ENCODE data around the gene DCDC2.
A peak's percentile ranks its signal among the peaks of the same experiment; 100 is the strongest.
"Not testable (repeated sequence)": the region's sequence is repeated elsewhere in the genome, so short reads cannot be mapped to it uniquely, and the experiment has no call there.

DCDC2 gene

GRCh38 chr6:24223115-24223919 lies 134.5 kb downstream of the DCDC2 start:
- peaks cover 24% of the 10 kb centered on the region for H3K4me1 Mint-ChIP-seq
- no peaks in the 10 kb centered on the region for H3K9me3 Mint-ChIP-seq
- H3K4me3 Mint-ChIP-seq = no peak overlapping the region
- no peak for DNase-seq
- peaks cover 3% of the 10 kb centered on the region for H3K27me3 Mint-ChIP-seq (ENCODE audit: low read depth, poor library complexity)
- H3K27ac Mint-ChIP-seq = no peak overlapping the region
- H3K36me3 Mint-ChIP-seq (ENCODE audit: low read depth) = no peaks in the 10 kb centered on the region
- TF ChIP-seq CTCF (IDR thresholded peaks at IDR 0.05) = no peak

- Mint-ChIP-seq H3K4me1 (no peaks in the 10 kb centered on the region), H3K27ac (no peak overlapping the region), H3K4me3 (no peak overlapping the region), H3K27me3 (ENCODE audit: low read depth, poor library complexity) (peaks cover 3% of the 10 kb centered on the region), H3K9me3 (no peaks in the 10 kb centered on the region), H3K36me3 (ENCODE audit: low read depth) (no peaks in the 10 kb centered on the region)
- no peak for DNase-seq
- TF ChIP-seq CTCF (IDR thresholded peaks at IDR 0.05) = no peak
Observed at GRCh38 chr6:24219670-24220069, 138.2 kb downstream of the DCDC2 start.

- Mint-ChIP-seq H3K36me3 (ENCODE audit: low read depth) (no peaks in the 10 kb centered on the region), H3K4me1 (peaks cover 7% of the 10 kb centered on the region), H3K9me3 (no peaks in the 10 kb centered on the region), H3K27ac (no peak overlapping the region), H3K27me3 (ENCODE audit: low read depth, poor library complexity) (peaks cover 8% of the 10 kb centered on the region), H3K4me3 (no peak overlapping the region)
- no peak for DNase-seq
- TF ChIP-seq CTCF (IDR thresholded peaks at IDR 0.05) = no peak
Observed at GRCh38 chr6:24214984-24215383, 142.9 kb downstream of the DCDC2 start.

GRCh38 chr6:24207413-24207812 lies 150.4 kb downstream of the DCDC2 start:
- Mint-ChIP-seq H3K36me3 (ENCODE audit: low read depth) (no peaks in the 10 kb centered on the region), H3K9me3 (peaks cover 4% of the 10 kb centered on the region), H3K4me3 (no peak overlapping the region), H3K4me1 (peaks cover 21% of the 10 kb centered on the region), H3K27me3 (ENCODE audit: low read depth, poor library complexity) (peaks cover 16% of the 10 kb centered on the region), H3K27ac (no peak overlapping the region)
- TF ChIP-seq CTCF (IDR thresholded peaks at IDR 0.05) = no peak
- no peak for DNase-seq

GRCh38 chr6:24205020-24205492 lies 152.8 kb downstream of the DCDC2 start:
- Mint-ChIP-seq H3K27ac (no peak overlapping the region), H3K27me3 (ENCODE audit: low read depth, poor library complexity) (peaks cover 13% of the 10 kb centered on the region), H3K4me1 (peaks cover 17% of the 10 kb centered on the region), H3K4me3 (peak overlapping the region; percentile 35), H3K9me3 (peaks cover 28% of the 10 kb centered on the region), H3K36me3 (ENCODE audit: low read depth) (peaks cover 7% of the 10 kb centered on the region)
- peak; percentile 63 for TF ChIP-seq CTCF (IDR thresholded peaks at IDR 0.05)
- peak; percentile 23 for DNase-seq

- not testable (repeated sequence) for H3K27ac Mint-ChIP-seq; DNase-seq; H3K27me3 Mint-ChIP-seq (ENCODE audit: low read depth, poor library complexity); H3K4me3 Mint-ChIP-seq
- peaks cover 13% of the 10 kb centered on the region for H3K36me3 Mint-ChIP-seq (ENCODE audit: low read depth)
- peaks cover 37% of the 10 kb centered on the region for H3K9me3 Mint-ChIP-seq
- peaks cover 17% of the 10 kb centered on the region for H3K4me1 Mint-ChIP-seq
Observed at GRCh38 chr6:24204113-24204512, 153.7 kb downstream of the DCDC2 start.
